Measurements from ENCODE around the gene SLC35G3. TPM values are rescaled to one million over a fixed set of nuclear protein-coding genes. Genes with fewer than 3 reads are reported as not detected.

Gene SLC35G3
- total and polyA plus RNA-seq, 10 of the 15 experiments (the other 5 are each of a cell fraction or from before 2014, with no cell fraction given): not detected

DNA sequence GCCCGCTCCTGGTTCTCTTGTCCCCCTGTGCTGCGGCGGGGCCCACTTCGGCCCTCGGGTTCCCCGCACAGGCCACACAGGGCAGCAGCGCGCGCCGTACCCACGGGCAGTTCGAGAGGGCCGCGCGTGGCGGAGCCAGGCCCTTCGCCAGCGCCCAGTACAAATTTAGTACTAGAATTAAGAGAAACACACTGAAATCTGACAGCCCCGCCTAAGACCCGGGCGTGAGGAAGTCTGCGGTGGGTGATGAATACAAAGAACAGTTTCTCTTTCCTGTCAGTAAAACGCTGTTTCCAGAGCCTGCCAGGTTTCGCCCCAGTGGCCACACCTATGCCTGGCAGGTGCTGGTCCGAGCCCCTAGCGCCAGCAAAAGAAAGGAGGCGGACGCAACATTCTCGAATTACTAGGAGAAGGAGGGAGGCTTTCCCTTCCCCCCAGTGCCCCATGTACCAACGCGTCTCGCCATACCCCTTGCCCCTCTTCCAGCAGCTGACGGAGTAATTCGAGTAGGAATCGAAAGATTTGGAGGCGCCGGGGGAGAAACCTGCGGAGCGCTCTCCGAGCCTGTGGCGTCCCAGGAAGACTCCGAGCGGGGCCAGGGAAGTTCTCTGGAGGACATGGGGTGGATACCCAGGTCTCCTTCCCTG lies 48.1 kb upstream of the SLC35G3 start (continued):
- TF ChIP-seq, protein P1, sequence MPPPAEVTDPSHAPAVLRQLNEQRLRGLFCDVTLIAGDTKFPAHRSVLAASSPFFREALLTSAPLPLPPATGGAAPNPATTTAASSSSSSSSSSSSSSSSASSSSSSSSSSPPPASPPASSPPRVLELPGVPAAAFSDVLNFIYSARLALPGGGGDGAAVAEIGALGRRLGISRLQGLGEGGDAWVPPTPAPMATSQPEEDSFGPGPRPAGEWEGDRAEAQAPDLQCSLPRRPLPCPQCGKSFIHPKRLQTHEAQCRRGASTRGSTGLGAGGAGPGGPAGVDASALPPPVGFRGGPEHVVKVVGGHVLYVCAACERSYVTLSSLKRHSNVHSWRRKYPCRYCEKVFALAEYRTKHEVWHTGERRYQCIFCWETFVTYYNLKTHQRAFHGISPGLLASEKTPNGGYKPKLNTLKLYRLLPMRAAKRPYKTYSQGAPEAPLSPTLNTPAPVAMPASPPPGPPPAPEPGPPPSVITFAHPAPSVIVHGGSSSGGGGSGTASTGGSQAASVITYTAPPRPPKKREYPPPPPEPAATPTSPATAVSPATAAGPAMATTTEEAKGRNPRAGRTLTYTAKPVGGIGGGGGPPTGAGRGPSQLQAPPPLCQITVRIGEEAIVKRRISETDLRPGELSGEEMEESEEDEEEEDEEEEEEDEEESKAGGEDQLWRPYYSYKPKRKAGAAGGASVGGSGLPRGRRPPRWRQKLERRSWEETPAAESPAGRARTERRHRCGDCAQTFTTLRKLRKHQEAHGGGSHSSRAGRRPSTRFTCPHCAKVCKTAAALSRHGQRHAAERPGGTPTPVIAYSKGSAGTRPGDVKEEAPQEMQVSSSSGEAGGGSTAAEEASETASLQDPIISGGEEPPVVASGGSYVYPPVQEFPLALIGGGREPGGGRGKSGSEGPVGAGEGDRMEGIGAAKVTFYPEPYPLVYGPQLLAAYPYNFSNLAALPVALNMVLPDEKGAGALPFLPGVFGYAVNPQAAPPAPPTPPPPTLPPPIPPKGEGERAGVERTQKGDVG (CRISPR knock-in tag; IDR thresholded peaks at IDR 0.05): no peak
- TF ChIP-seq, protein P2, sequence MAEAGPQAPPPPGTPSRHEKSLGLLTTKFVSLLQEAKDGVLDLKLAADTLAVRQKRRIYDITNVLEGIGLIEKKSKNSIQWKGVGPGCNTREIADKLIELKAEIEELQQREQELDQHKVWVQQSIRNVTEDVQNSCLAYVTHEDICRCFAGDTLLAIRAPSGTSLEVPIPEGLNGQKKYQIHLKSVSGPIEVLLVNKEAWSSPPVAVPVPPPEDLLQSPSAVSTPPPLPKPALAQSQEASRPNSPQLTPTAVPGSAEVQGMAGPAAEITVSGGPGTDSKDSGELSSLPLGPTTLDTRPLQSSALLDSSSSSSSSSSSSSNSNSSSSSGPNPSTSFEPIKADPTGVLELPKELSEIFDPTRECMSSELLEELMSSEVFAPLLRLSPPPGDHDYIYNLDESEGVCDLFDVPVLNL (IDR thresholded peaks at IDR 0.05; ENCODE audit: low read depth, low read length): no peak
- TF ChIP-seq BCL11A (IDR thresholded peaks at IDR 0.05; ENCODE audit: low read depth, low read length) (no peak), RAD51 (IDR thresholded peaks at IDR 0.05) (no peak), SMC3 (IDR thresholded peaks at IDR 0.05; ENCODE audit: borderline replicate concordance, low read length) (no peak), BMI1 (IDR thresholded peaks at IDR 0.05; ENCODE audit: borderline replicate concordance) (no peak), SREBF1 (IDR thresholded peaks at IDR 0.05; ENCODE audit: low read length) (no peak), TBL1XR1 (IDR thresholded peaks at IDR 0.05; ENCODE audit: low read depth, low read length) (no peak), NRF1 (conservative IDR thresholded peaks at IDR 0.05; ENCODE audit: low read depth, low read length) (no peak)
- TF ChIP-seq, protein P3, sequence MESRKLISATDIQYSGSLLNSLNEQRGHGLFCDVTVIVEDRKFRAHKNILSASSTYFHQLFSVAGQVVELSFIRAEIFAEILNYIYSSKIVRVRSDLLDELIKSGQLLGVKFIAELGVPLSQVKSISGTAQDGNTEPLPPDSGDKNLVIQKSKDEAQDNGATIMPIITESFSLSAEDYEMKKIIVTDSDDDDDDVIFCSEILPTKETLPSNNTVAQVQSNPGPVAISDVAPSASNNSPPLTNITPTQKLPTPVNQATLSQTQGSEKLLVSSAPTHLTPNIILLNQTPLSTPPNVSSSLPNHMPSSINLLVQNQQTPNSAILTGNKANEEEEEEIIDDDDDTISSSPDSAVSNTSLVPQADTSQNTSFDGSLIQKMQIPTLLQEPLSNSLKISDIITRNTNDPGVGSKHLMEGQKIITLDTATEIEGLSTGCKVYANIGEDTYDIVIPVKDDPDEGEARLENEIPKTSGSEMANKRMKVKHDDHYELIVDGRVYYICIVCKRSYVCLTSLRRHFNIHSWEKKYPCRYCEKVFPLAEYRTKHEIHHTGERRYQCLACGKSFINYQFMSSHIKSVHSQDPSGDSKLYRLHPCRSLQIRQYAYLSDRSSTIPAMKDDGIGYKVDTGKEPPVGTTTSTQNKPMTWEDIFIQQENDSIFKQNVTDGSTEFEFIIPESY (IDR thresholded peaks at IDR 0.05): no peak
- TF ChIP-seq, protein P4, sequence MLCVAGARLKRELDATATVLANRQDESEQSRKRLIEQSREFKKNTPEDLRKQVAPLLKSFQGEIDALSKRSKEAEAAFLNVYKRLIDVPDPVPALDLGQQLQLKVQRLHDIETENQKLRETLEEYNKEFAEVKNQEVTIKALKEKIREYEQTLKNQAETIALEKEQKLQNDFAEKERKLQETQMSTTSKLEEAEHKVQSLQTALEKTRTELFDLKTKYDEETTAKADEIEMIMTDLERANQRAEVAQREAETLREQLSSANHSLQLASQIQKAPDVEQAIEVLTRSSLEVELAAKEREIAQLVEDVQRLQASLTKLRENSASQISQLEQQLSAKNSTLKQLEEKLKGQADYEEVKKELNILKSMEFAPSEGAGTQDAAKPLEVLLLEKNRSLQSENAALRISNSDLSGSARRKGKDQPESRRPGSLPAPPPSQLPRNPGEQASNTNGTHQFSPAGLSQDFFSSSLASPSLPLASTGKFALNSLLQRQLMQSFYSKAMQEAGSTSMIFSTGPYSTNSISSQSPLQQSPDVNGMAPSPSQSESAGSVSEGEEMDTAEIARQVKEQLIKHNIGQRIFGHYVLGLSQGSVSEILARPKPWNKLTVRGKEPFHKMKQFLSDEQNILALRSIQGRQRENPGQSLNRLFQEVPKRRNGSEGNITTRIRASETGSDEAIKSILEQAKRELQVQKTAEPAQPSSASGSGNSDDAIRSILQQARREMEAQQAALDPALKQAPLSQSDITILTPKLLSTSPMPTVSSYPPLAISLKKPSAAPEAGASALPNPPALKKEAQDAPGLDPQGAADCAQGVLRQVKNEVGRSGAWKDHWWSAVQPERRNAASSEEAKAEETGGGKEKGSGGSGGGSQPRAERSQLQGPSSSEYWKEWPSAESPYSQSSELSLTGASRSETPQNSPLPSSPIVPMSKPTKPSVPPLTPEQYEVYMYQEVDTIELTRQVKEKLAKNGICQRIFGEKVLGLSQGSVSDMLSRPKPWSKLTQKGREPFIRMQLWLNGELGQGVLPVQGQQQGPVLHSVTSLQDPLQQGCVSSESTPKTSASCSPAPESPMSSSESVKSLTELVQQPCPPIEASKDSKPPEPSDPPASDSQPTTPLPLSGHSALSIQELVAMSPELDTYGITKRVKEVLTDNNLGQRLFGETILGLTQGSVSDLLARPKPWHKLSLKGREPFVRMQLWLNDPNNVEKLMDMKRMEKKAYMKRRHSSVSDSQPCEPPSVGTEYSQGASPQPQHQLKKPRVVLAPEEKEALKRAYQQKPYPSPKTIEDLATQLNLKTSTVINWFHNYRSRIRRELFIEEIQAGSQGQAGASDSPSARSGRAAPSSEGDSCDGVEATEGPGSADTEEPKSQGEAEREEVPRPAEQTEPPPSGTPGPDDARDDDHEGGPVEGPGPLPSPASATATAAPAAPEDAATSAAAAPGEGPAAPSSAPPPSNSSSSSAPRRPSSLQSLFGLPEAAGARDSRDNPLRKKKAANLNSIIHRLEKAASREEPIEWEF (IDR thresholded peaks at IDR 0.05; ENCODE audit: insufficient replicate concordance, low read depth, low read length): no peak
- TF ChIP-seq, protein P5, sequence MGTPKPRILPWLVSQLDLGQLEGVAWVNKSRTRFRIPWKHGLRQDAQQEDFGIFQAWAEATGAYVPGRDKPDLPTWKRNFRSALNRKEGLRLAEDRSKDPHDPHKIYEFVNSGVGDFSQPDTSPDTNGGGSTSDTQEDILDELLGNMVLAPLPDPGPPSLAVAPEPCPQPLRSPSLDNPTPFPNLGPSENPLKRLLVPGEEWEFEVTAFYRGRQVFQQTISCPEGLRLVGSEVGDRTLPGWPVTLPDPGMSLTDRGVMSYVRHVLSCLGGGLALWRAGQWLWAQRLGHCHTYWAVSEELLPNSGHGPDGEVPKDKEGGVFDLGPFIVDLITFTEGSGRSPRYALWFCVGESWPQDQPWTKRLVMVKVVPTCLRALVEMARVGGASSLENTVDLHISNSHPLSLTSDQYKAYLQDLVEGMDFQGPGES (IDR thresholded peaks at IDR 0.05): no peak

All from GM12878 (cell line).